Endometrium (tissue), 2 donors: ENCODE measurements around the gene SNX10.

Source experiments
- FAIRE-seq: peaks from 2 replicates; lab custom pipeline; 2012; peaks lifted over from hg19 to GRCh38; lab: Jason Lieb, UNC
- donor health status: control.
- donor health status: control.

SNX10 gene

DNA sequence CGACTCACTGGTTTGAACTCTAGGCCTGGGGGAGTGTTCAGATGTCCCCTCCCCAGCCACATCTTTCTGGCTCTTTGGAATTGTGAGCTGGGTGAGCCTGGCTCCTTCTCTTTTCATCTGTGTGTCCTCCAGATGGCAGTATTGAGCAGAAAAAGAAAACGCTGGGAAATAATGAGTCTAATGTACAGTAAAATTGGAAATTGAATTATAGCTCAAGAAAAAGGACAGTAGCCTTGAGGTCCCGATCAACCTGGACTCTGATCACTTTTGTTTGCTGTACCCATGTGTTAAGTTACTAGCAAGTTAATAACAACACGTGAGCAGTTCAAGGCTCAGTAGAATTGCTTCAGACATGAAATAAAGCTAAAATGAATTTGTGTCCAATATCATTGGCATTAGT, 77.9 kb downstream of the SNX10 start:
- peak; percentile 15 for FAIRE-seq

DNA sequence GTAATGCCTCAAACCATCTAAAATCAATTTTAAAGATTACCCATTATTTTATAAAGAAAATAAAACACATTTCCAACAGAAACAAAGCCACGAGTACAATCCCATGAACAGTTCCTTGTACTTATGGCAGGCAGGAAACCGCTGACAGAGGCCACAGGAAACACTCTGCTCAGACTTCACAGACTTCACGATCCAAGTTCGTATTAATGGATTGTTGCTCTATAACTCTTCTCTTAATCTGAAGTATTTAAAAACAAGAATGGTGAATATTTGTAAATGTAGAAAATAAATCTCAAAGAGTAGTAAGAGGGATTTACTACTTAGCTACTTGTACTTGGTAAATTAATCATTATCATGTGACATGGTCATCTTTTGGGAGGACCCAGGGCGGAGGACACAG, 78.3 kb downstream of the SNX10 start:
- FAIRE-seq, result no peak

- no peak for FAIRE-seq
These were observed 80.6 kb downstream of the SNX10 start for GRCh38 chr7:26372249-26372648.

GRCh38 chr7:26372704-26373103, 81.0 kb downstream of the SNX10 start:
- no peak for FAIRE-seq

GRCh38 chr7:26374647-26375373, 83.1 kb downstream of the SNX10 start:
- peak; percentile 79 for FAIRE-seq

DNA sequence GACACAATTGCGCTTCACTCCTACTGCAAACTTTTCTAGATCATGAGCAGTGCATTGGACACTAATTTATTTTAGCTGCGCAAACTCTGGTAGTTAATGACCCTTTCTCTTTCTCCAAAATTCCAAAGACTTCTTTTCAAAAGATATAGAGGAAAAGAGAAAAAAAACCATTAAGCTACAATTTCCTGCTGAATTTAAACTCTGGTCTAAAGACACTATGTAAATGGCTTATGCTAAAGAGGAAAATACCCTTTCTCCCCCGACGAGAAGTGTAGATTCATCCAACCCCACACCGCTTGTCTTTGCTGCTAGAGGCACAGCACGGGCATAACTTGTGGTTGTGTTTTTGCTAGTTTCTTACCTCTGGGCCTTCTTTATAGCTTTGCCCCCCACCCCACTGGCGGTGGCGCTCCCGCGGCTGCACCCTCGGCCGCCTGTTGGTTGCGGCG, 84.1 kb downstream of the SNX10 start:
- FAIRE-seq, result no peak

GRCh38 chr7:26376175-26376917, 84.7 kb downstream of the SNX10 start:
- no peak for FAIRE-seq

- FAIRE-seq, result no peak
These were observed 86.4 kb downstream of the SNX10 start for GRCh38 chr7:26378016-26378415.

GRCh38 chr7:26379711-26380110, 88.0 kb downstream of the SNX10 start:
- no peak for FAIRE-seq

GRCh38 chr7:26381476-26382353, 90.1 kb downstream of the SNX10 start:
- FAIRE-seq, result no peak

GRCh38 chr7:26385240-26385639, 93.6 kb downstream of the SNX10 start:
- FAIRE-seq, result no peak

DNA sequence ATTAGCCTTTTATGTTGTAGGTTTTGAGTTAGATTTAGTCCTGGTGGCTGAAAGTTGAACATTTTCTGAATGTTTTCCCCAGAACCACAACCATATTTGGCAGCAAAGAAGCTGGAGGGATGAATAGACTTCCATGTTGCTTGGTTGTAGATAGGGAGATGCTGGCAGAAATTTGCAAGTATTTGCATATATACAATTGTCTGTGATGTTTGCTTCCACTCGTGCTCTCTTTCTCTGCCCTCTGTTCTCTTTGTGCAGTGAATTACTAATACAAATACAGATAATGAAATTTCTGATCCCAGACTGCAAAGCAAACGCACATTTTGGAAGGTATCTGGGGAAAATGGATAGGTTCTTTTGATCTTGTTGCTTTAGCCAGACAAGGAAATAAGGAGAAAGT, 96.1 kb downstream of the SNX10 start:
- FAIRE-seq, result no peak

- FAIRE-seq, result no peak
These were observed 96.6 kb downstream of the SNX10 start for GRCh38 chr7:26388256-26388655.

DNA sequence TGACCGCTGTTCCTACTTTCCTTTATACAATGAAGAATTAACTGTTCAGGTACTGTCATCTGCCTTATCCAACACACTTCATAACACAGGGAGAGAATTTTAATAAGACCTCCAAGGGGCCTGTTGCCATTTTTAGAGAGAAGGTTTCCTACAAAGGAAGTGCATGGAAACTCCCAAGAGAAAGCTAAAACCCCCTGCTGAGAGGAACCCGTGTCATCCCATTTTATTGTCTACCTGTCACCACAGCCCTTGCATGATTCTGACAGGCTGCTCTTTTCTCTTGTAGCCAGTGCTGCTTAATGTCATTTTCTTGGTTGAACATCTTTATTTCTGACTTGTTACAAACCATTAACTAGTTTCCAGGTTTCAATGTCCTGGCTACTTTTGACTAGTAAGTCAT, 98.4 kb downstream of the SNX10 start:
- no peak for FAIRE-seq

GRCh38 chr7:26393818-26394217, 102.2 kb downstream of the SNX10 start:
- FAIRE-seq, result no peak

DNA sequence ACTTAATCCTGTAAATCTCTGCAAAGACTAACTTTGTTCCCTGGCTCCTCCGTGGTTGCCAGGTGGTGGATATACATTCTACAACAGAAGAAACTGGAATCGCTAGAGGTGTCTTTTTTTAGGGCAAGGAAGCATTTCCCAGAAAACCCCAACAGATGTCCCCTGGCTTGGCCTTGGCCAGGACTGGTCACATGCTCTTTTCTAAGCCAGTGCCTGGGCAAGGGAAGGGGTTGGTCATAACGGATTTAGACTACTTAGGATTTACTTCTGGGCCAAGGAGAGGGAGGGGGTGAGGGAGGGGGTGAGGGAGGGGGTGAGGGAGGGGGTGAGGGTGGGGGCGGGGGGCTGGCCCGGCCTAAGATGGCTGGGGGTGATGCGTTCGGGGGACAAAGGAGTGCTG, 105.7 kb downstream of the SNX10 start:
- no peak for FAIRE-seq

DNA sequence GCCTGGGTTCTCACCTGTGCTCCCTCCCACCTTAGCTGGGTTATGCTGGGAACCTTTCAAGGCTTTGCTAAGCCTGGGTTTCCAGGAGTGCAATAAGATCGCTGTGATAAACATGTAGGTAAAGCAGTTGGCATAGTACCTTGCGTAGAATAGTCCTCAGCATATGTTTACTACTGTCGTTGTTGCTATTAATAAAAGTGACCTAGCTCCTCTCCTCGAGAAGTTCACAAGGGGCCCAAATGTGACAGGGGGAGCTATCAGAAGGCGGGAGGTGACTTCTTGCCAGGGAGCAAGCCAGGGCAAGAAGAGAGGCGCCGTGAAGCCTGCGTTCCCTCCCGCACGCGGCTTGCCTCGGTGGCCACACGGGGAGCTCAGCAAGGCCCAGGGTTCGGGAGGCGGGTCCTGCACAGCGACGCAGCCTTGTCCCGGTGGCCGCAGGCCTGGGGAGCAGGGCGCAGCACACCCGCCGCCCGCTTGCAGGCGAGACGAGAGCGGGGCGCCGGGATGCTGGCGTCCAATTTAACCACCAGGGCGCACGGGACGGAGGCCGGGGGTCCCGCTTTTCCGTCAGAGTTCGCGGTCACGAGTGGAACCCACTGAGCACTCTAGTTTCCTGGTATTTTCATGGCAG, 106.2 kb downstream of the SNX10 start:
- FAIRE-seq, result no peak

GRCh38 chr7:26398427-26398755, 106.7 kb downstream of the SNX10 start:
- FAIRE-seq, result no peak

- no peak for FAIRE-seq
These were observed 107.3 kb downstream of the SNX10 start for GRCh38 chr7:26398756-26399509.

GRCh38 chr7:26399736-26400135, 108.1 kb downstream of the SNX10 start:
- FAIRE-seq, result no peak

DNA sequence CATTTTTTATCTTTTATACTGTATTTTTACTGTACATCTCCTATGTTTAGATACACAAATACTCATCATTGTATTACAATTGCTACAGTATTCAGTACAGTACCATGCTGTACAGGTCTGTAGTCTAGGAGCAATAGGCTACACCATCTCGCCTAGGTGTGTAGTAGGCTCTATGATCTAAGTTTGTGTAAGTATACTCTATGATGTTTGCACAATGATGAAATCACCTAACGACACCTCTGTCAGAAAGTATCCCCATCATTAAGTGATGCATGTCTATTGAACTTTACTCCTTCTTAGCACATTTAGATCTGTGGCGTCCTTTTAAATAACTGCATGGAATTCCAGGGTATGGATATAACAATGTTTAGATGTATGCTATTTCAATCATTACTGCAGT, 112.0 kb downstream of the SNX10 start:
- FAIRE-seq, result no peak
